Activated CD8-positive, alpha-beta T cell treated with anti-CD3 and anti-CD28 coated beads for 36 hours (primary cell): Measurements from ENCODE around the gene DUSP23. TPM values are rescaled to one million over a fixed set of nuclear protein-coding genes. Genes with fewer than 3 reads are reported as not detected.

Experiments used
- ATAC-seq: fragments of 200-7000 bp; cut with Tn5 transposase; one replicate; pipeline ENCODE4 v1.10.0; 2021; ENCODE audit warnings: mild to moderate bottlenecking, moderate library complexity
- CTCF ChIA-PET: fragments of 350-600 bp; sonication (Branson Sonifier 250); formaldehyde crosslinking; loops from one replicate; lab custom pipeline; 2021; ENCODE audit warnings: antibody characterized with exemption; lab: Charles Lee
- POLR2A ChIA-PET: fragments of 350-600 bp; sonication (Branson Sonifier 250); formaldehyde crosslinking; loops from one replicate; lab custom pipeline; 2021; ENCODE audit warnings: antibody characterized with exemption; lab: Charles Lee
- DNase-seq: peaks from one replicate; pipeline ENCODE4 v3.0.0-alpha.2; 2020
- H3K27ac Mint-ChIP-seq: one replicate; pipeline ENCODE4 v1.8.0; 2021; ENCODE audit warnings: mild to moderate bottlenecking, mixed read lengths
- H3K27me3 Mint-ChIP-seq: one replicate; pipeline ENCODE4 v1.8.0; 2021; ENCODE audit warnings: mixed read lengths
- H3K36me3 Mint-ChIP-seq: one replicate; pipeline ENCODE4 v1.8.0; 2021; ENCODE audit warnings: low read depth, mixed read lengths
- H3K4me1 Mint-ChIP-seq: one replicate; pipeline ENCODE4 v1.8.0; 2021; ENCODE audit warnings: low read depth, mixed read lengths
- H3K4me3 Mint-ChIP-seq: one replicate; pipeline ENCODE4 v1.8.0; 2021; ENCODE audit warnings: mild to moderate bottlenecking, moderate library complexity, mixed read lengths
- H3K9me3 Mint-ChIP-seq: one replicate; pipeline ENCODE4 v1.8.0; 2021; ENCODE audit warnings: mixed read lengths
- CTCF ChIP-seq: fragments of 200-600 bp; IDR thresholded peaks from one replicate; pipeline ENCODE4 v1.8.0; 2022; ENCODE audit warnings: antibody characterized with exemption, mild to moderate bottlenecking
- intact Hi-C: fragments of 100-400 bp; cut with micrococcal nuclease; formaldehyde crosslinking; loops from one replicate; pipeline ENCODE4 v1.10.0; 2022
- total RNA-seq, 2 experiments: library from RNA; stranded (reverse); gene quantifications; one replicate each; pipeline ENCODE4 v1.2.3, GENCODE V29; 2021

Gene DUSP23
- total RNA-seq, 2 experiments from 2014 or later = 27.2 TPM

GRCh38 chr1:159771127-159771895 lies 9.5 kb upstream of the DUSP23 start:
- no peak for TF ChIP-seq CTCF
- H3K27ac Mint-ChIP-seq = no peak overlapping the region
- H3K9me3 Mint-ChIP-seq = no peaks in the 10 kb centered on the region
- no peak overlapping the region for H3K4me3 Mint-ChIP-seq
- CTCF ChIA-PET = no interaction called here
- ATAC-seq = no peak
- intact Hi-C loops = no loop called here
- no peaks in the 10 kb centered on the region for H3K4me1 Mint-ChIP-seq
- no peak for DNase-seq
- POLR2A ChIA-PET = no interaction called here
- no peaks in the 10 kb centered on the region for H3K36me3 Mint-ChIP-seq
- peaks cover 4% of the 10 kb centered on the region for H3K27me3 Mint-ChIP-seq

GRCh38 chr1:159774465-159774864 lies 6.3 kb upstream of the DUSP23 start:
- Mint-ChIP-seq H3K27ac (no peak overlapping the region), H3K4me1 (peaks cover under 1% of the 10 kb centered on the region), H3K9me3 (no peaks in the 10 kb centered on the region), H3K36me3 (no peaks in the 10 kb centered on the region), H3K4me3 (no peak overlapping the region), H3K27me3 (peaks cover 2% of the 10 kb centered on the region)
- intact Hi-C loops = no loop called here
- ChIA-PET POLR2A (no interaction called here), CTCF (interaction anchor here (1.5 to 1.6 kb wide), 2 partner anchors 25 to 116 kb away, joined by 3 to 5 read pairs; no protein-coding TSS in a partner anchor)
- ATAC-seq = no peak
- no peak for DNase-seq
- no peak for TF ChIP-seq CTCF

GRCh38 chr1:159775716-159776115 lies 5.0 kb upstream of the DUSP23 start:
- no peak for DNase-seq
- TF ChIP-seq CTCF = no peak
- no peak overlapping the region for H3K27ac Mint-ChIP-seq
- CTCF ChIA-PET = interaction anchor here (0.8 to 1.6 kb wide), 2 partner anchors 23 to 115 kb away, joined by 4 to 5 read pairs; no protein-coding TSS in a partner anchor
- H3K4me3 Mint-ChIP-seq = no peak overlapping the region
- H3K9me3 Mint-ChIP-seq = no peaks in the 10 kb centered on the region
- POLR2A ChIA-PET = no interaction called here
- intact Hi-C loops = no loop called here
- no peaks in the 10 kb centered on the region for H3K36me3 Mint-ChIP-seq
- H3K27me3 Mint-ChIP-seq = peaks cover 2% of the 10 kb centered on the region
- ATAC-seq = no peak
- H3K4me1 Mint-ChIP-seq = peaks cover 5% of the 10 kb centered on the region

- Mint-ChIP-seq H3K4me3 (no peak overlapping the region), H3K4me1 (peaks cover 7% of the 10 kb centered on the region)
Observed at GRCh38 chr1:159778266-159778665, 2.5 kb upstream of the DUSP23 start.

More at GRCh38 chr1:159778266-159778665, 2.5 kb upstream of the DUSP23 start:
- H3K27ac Mint-ChIP-seq = no peak overlapping the region
- CTCF ChIA-PET = interaction anchor here (0.9 to 2.0 kb wide), 5 partner anchors 12 to 116 kb away, joined by 3 to 5 read pairs (median 4); no protein-coding TSS in a partner anchor
- POLR2A ChIA-PET = interaction anchor here (0.5 to 1.5 kb wide), 2 partner anchors 134 to 161 kb away, joined by 3 read pairs; no protein-coding TSS in a partner anchor
- no peaks in the 10 kb centered on the region for H3K9me3 Mint-ChIP-seq
- DNase-seq (no peak), ATAC-seq (no peak)
- peaks cover 2% of the 10 kb centered on the region for H3K27me3 Mint-ChIP-seq
- no peaks in the 10 kb centered on the region for H3K36me3 Mint-ChIP-seq
- no peak for TF ChIP-seq CTCF
- intact Hi-C loops = no loop called here
